Stimulated activated naive CD4-positive, alpha-beta T cell treated with Interleukin-2 at 50 U/mL for 16 hours (primary cell): ENCODE results near the gene TPRX2.
"Not testable (repeated sequence)": the region's sequence is repeated elsewhere in the genome, so short reads cannot be mapped to it uniquely, and the experiment has no call there.

Experiments
- DNase-seq: peaks from one replicate; lab custom pipeline; 2025; lab: John Stamatoyannopoulos, UW

TPRX2 gene

DNA sequence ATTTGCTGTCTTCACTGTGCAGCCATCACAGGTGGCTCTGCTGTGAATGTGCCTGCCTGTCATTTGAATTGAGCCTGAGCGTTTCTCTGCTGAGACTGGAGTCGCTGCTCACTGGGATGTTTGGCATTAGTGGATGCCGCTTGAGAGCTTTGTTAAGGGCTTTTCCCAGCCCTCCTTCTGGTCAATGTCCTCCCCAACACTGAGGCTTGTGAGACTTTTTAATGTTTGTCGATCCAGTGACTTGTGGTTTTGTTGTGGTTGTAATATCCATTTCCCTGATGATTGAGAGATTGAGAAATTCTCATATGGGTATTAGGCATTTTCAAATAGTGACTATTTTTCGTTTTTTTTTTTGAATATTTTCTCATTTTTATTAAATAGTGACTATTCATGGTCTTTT, 2.6 kb downstream of the TPRX2 start:
- no peak for DNase-seq

DNA sequence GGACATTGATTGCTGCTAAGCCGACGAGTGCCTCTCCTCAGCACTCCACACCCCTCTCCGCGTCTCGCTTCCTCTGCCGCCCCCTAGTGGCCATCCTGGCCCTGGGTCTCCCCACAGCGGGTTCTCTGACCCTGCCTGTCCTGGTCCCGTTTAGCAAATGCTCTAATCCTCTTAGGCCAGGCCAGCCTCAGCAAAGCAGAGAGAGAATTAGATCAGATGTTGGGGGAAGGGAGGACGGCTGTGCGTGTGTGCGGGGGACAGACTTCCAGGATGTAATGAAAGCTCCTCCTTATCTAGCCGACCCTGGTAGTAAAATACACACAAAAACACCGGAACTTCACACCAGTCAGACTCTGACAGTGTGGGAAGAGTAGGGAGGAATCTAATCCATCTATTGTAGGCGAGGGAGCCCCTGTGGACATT, 4.5 kb downstream of the TPRX2 start:
- peak; percentile 77 for DNase-seq

DNA sequence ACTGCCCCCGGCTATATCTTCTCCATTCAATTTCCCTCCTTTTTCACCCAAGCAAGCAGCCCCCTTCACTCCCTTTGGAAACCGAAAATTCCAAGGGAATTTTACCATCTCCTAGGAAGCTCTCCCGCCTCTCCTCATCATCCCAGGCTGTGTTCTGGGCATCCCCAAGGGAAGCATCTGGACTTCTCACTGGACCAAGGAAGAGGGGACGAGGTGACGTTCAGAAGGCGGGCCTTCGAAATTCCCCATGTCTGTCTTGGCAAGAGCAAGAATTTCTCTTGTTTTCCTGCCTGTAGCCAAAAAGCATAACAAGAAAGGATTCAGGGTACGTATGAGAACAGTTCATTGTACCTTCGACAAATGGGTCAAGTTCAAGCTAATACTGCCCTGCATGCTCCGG, 6.1 kb downstream of the TPRX2 start:
- DNase-seq = no peak

DNA sequence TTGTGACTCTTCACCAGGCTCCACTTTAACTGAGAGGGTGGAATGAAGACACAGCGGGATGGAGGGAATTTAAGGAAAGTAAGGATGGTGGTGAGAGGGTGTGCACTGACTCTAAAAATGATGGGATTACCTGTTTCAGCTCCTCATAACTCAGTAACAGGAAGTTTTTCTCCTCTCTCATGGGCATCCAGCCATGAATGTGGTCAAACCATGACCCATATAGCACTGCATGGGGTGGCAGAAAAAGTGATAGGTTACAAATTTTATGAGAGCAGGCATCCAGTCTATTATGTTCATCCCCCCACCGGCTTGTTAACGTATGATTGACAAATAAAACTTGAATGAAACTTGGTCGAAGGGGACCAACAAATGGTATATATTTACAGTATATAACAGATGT, 19.9 kb downstream of the TPRX2 start:
- DNase-seq = no peak

DNA sequence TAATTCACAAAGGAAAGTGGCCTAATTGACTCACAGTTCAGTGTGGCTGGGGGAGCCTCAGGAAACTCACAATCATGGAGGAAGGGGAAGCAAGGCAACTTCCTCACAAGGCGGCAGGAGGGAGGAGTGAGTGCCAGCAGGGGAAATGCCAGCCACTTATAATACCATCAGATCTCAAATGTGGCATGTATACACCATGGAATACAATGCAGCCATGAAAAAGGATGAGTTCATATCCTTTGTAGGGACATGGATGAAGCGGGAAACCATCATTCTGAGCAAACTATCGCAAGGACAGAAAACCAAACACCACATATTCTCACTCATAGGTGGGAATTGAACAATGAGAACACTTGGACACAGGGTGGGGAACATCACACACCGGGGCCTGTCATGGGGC, 20.4 kb downstream of the TPRX2 start:
- DNase-seq = not testable (repeated sequence)

DNA sequence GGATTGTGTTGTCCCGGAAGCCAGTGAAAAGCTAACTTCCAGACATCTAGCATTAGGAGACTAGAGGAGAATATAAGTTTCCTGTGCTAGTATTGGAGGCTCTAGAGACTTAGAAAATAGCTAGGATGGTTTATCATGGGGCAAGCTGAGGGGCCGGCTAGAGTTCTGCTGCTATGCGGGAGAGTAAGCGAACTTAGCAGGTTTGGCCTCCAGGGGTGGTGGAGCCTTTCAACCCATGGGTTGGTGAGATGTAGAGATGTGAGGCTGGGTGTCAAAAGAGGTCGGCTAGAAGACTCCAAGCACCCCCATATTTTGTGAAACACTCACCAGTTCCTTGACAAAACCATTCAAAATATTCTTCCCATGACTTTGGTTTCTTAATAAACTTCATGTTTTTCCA, 22.7 kb downstream of the TPRX2 start:
- DNase-seq = no peak

DNA sequence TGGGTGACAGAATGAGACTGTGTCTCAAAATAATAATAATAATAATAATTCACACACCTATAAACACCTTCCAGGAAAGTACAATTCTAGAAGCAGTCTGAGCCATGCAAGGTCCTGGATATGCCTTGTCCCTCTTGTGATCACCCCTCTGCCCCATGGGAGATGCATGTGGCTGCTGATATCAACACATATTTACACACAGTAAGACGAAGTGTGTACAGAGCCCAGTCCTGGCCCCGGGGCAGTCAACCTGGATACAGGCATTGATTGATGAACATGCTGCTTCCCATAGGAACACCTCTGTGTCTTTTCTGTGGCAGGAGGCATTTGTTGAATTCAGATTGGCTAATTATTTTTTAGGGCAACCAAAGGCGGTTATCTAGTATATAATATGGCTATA, 23.9 kb downstream of the TPRX2 start:
- no peak for DNase-seq

DNA sequence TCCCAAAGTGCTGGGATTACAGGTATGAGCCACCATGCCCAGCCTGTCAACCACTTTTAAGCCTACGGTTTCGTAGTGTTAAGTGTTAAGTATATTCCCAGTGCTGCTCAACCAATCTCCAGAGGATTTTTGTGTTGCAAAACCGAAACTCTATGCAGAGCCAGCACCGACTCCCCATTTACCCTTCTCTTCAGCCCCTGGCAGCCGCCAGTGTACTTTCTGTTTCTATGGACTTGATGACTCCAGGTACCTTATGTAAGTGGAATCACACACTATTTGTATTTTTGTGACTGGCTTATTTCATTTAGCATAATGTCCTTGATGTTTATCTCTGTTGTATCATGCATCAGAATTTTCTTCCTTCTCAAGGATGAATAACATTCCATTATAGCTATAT, 26.0 kb downstream of the TPRX2 start:
- DNase-seq = no peak

DNA sequence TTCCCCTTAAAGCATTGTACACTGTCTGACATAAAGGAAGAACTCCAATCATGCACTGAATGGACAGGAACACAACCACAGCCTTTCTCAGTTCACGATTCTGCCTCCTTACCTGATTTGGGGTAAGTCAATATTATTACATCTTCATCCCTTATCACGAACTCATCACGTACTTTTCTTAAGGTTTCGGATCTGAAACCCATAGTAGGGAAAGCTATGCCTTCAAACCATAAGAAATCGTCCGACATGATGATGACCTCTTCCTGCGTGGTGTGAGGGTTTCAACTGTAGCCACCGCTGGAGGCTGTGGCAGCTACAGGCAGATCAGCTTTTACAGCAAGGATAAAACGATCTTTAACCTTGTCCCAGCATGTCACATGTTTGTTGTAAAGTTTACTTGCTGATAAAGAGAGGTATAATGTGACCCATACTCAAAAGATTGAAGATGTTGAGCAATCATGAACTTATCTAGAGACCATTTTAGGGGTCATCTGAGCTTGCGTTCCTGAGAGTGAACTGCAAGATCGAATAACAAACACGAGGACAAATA, 27.1 kb downstream of the TPRX2 start, which contains the start of gene SULT2A1:
SULT2A1 (minus strand) TSS at position 306 of the 550 bp plus-strand sequence; CDS start at position 248, 58 bp downstream.
- no peak for DNase-seq

DNA sequence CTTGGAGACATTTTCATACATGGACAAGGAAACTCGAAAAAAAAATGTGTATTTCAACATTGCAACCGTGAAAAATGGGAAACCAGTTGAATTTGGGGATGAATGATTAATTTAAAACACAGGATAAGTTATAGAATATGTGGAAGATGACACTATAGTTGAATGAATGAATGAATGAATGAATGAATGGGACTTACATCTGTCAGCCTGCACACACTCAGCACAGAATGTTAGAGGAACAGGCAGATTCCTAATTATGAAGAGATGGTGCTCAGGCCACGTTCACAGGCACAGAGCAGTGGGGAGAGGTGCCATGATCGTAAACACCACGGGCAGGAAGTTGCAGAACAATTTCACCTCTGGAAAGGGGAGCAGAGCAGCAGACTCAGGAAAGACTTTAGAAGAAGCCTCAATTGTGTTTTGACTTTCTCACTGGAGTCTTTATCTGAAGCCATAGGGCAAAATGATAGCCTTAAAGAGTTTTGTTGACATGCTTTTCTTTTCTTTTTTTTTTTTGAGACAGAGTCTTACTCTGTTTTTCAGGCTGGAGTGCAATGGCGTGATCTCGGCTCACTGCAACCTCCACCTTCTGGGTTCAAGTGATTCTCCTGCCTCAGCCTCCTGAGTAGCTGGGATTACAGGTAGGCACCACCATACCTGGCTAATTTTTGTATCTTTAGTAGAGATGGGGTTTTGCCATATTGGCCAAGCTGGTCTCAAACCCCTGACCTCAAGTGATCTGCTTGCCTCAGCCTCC, 32.0 kb downstream of the TPRX2 start:
- no peak for DNase-seq

DNA sequence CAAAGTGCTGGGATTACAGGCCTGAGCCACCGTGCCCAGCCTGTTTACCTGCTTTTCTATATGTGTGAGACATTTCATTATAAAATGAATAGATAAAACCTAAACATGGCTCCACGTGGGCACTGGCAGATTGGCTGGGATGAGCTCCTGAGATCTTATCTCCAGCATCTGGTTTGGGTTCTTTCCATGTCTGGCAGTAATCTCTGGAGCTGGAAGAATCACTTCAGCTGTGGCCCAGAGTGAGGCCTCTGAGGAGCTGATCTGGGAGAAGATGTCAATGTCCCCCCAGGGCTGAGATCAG, 32.5 kb downstream of the TPRX2 start:
- DNase-seq = no peak

DNA sequence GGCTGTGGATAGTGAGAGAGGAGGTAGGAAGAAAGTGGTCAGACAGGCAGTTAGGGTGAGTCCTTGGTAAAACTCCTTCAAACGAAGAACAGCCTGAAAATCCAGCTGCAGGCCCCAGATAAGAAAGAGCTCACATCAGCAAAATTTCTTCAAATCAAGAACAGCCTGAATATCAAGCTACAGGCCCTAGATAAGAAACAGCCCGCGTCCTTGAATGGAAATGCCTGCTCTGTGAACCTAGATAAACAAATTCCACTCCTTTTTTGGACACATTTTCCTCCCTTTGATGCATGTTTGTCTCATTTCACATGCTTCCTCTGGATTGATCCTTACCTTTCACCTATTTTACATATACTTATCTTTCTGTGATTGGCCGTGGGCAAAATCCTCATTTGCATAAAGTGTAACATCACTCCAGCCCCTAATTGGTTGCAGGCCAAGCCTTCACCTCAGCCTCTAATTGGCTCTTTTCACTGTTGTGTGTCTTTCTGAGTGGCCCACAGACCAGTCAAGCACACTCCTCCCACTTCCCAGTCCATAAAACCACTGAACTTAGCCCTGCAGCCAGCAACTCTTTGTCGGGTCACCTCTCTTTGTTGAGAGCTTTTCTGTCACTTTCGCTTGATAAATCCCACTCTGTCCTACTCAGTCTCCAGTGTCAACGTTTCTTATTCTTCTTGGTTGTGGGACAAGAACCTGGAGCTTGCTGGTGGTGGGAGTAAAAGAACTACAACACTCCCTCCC, 33.1 kb downstream of the TPRX2 start:
- DNase-seq = no peak

DNA sequence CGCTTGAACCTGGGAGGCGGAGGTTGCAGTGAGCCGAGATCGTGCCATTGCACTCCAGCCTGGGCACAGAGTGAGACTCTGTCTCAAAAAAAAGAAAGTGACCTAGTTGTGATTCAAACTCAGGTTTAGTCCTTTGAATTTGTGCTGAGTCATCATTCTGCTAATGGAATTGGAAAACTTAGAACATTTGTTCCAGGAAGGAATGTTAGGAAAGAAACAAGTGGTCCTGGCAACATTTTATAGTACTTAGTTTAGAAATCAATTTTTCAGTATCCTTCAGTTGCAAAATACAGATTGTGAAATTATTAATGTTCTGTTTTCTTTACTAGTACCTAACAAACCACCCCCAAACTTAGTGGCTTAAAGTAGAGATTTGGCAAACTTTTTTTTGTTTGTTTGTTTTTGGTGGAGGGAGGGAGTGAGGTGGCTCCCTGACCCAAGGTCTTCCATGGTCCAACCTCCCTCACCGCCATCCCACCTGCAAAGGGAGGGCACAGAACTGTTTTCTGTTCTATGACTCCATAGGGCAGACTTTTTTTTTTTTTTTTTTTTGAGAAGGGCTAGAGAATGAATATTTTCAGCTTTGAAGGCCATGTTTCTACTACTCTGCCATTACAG, 36.2 kb downstream of the TPRX2 start:
- DNase-seq = no peak

DNA sequence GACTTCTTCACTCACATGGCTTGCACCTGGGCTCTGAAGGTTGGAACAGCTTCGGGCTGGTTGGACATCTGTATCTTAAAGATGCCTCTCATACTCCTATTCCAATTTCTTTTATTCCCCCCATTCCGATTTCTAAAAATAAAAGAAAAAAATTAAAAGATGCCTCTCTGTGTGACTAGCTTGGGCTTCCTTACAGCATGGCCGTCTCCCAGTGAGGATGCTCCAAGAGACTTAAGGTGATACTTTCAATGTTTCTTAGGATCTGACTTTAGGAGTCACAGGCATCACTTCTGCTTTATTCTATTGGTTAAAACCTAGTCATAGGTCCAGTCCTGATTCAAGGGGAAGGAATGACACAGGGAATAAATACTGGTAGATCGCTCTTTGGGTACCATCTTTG, 37.0 kb downstream of the TPRX2 start:
- DNase-seq = no peak

DNA sequence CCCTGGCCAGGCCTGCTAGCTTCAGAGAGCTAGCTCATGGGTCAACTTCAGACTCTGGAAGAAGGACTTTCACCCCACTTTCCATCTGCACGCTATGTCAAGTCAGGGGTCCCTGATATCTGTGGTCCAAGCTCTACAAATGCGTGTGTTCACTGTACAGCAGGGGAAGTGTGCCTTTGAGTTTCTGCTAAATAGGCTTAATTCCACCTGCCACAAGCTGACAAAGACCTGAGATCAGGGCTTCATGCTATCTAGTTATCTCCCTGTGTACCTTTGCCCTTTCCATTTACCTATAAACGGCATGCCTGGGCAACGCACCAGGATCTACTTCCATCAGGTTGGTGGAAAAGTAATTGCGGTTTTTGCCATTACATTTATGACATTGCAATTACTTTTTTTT, 37.7 kb downstream of the TPRX2 start:
- DNase-seq = no peak

DNA sequence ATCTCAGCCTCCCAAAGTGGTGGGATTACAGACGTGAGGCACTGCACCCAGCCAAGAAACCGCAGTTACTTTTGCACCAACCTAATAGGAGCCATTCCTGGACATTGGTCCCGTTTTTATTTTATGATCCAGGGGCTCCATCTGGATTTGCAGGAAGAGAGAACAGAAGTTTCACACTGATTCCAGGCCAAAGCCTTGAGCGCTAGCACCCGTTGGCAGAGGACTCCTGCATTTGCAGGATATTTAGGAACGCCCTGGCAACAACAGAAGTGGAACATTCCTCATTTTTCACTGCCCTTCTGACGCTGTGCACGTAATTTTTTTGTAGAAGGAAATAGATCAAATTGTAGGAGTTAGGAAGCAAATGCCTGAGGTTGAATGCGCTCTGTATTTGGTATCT, 38.8 kb downstream of the TPRX2 start:
- no peak for DNase-seq

DNA sequence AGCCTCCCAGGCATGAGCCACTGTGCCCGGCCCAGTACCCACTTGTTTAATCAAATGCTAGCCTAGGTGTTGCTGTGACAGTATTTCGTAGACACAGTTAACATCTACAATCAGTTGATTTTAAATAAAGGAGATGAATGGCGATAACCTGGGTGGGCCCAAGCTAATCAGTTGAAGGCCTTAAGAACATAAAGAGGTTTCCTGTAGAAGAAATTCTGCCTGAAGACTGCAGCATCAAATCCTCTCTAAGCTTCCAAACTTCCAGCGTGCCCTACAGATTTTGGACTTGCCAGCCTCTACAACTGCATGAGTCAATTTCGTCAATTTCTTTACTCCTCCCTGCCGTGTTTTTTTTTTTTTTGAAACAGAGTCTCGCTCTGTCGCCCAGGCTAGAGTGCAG, 40.3 kb downstream of the TPRX2 start:
- no peak for DNase-seq

DNA sequence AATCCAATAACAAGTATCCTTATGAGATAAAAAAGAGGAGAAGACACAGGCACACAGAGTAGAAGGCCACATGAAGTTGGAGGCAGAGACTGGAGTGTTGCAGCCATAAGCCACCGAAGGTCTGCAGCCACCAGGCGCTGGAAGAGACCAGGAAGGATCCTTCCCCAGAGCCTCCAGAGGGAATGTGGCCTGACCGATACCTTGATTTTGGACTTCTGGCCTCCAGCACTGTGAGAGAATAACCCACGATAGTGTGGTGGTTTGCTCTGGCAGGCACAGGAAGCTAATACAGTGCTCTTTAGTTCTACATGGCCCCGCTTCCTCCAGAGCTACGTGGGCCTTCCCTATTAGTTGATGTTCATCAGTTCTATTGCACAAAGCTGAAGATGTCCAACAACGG, 42.3 kb downstream of the TPRX2 start:
- no peak for DNase-seq

DNA sequence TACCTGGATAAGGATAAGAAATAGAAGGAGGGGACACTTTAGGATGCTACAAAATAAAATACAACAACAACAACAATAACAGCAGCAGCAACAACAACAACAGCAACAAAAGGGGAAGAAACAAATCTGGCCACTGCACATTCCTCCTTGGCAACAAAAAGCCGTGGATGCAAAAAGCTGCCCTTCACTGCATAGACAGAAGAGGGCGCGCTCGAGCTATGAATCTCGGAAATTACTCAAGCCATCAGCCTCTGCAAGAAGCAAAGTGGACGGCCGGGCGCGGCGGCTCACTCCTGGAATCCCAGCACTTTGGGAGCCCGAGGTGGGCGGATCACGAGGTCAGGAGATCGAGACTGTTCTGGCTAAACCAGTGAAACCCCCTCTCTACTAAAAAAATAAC, 50.3 kb downstream of the TPRX2 start:
- DNase-seq = not testable (repeated sequence)

DNA sequence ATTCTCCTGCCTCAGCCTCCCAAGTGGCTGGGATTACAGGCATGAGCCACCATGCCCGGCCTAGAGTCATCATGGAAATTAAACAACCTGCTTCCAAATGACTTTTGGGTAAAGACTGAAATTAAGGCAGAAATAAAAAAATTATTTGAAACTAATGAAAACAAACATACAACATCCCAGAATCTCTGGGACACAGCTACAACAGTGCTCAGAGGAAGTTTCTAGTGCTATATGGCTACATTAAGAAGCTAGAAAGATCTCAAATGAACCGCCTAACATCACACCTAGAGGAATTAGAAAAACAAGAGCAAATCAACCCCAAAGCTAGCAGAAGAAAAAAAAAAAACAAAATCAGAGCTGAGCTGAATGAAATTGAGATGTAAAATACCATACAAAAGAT, 51.2 kb downstream of the TPRX2 start:
- DNase-seq = not testable (repeated sequence)
